Osteocyte (in vitro differentiated cells): ENCODE measurements around the gene CCDC142. TPM values are rescaled to one million over a fixed set of nuclear protein-coding genes. Genes with fewer than 3 reads are reported as not detected.

Source experiments
- DNase-seq: peaks from one replicate; pipeline ENCODE4 v3.0.0; 2021; ENCODE audit warnings: mixed read lengths; ENCODE audit not compliant: unreplicated experiment; ENCODE audit errors: extremely low spot score
- H3K27ac Mint-ChIP-seq: one replicate; pipeline ENCODE4 v1.8.0; 2021; ENCODE audit warnings: mild to moderate bottlenecking, mixed read lengths; ENCODE audit not compliant: unreplicated experiment
- H3K27me3 Mint-ChIP-seq: one replicate; pipeline ENCODE4 v1.8.0; 2021; ENCODE audit warnings: mixed read lengths; ENCODE audit not compliant: unreplicated experiment
- H3K36me3 Mint-ChIP-seq: one replicate; pipeline ENCODE4 v1.8.0; 2021; ENCODE audit warnings: mixed read lengths; ENCODE audit not compliant: unreplicated experiment
- H3K4me1 Mint-ChIP-seq: one replicate; pipeline ENCODE4 v1.8.0; 2021; ENCODE audit warnings: mixed read lengths; ENCODE audit not compliant: unreplicated experiment
- H3K4me3 Mint-ChIP-seq: one replicate; pipeline ENCODE4 v1.8.0; 2021; ENCODE audit warnings: mild to moderate bottlenecking, moderate library complexity, mixed read lengths; ENCODE audit not compliant: unreplicated experiment
- H3K9me3 Mint-ChIP-seq: one replicate; pipeline ENCODE4 v1.8.0; 2021; ENCODE audit warnings: mixed read lengths; ENCODE audit not compliant: unreplicated experiment
- total RNA-seq: library from RNA; stranded (reverse); gene quantifications from 2 replicates; pipeline ENCODE4 v1.2.1, GENCODE V29; 2021
- TF ChIP-seq, protein P1 (sequence below): fragments of 200-600 bp; sonication (generic); IDR thresholded peaks from 2 replicates; pipeline ENCODE4 v1.5.0; 2021; ENCODE audit warnings: antibody characterized with exemption, mild to moderate bottlenecking, moderate library complexity

Gene CCDC142
- total RNA-seq, 1 donor from 2014 or later, result 20.6 TPM

- Mint-ChIP-seq H3K27me3 (peaks cover 39% of the 10 kb centered on the region), H3K4me1 (peaks cover 30% of the 10 kb centered on the region), H3K36me3 (peaks cover 23% of the 10 kb centered on the region), H3K27ac (no peak overlapping the region), H3K4me3 (peak overlapping the region; percentile 76), H3K9me3 (no peaks in the 10 kb centered on the region)
- TF ChIP-seq, protein P1, sequence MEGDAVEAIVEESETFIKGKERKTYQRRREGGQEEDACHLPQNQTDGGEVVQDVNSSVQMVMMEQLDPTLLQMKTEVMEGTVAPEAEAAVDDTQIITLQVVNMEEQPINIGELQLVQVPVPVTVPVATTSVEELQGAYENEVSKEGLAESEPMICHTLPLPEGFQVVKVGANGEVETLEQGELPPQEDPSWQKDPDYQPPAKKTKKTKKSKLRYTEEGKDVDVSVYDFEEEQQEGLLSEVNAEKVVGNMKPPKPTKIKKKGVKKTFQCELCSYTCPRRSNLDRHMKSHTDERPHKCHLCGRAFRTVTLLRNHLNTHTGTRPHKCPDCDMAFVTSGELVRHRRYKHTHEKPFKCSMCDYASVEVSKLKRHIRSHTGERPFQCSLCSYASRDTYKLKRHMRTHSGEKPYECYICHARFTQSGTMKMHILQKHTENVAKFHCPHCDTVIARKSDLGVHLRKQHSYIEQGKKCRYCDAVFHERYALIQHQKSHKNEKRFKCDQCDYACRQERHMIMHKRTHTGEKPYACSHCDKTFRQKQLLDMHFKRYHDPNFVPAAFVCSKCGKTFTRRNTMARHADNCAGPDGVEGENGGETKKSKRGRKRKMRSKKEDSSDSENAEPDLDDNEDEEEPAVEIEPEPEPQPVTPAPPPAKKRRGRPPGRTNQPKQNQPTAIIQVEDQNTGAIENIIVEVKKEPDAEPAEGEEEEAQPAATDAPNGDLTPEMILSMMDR, result no peak
- no peak for DNase-seq
Measured at GRCh38 chr2:74496997-74497776, 14.4 kb upstream of the CCDC142 start.

- H3K9me3 Mint-ChIP-seq, result no peaks in the 10 kb centered on the region
- peaks cover 35% of the 10 kb centered on the region for H3K36me3 Mint-ChIP-seq
- H3K27me3 Mint-ChIP-seq, result peaks cover 29% of the 10 kb centered on the region
- no peak overlapping the region for H3K27ac Mint-ChIP-seq
- TF ChIP-seq, protein P1, result no peak
- H3K4me1 Mint-ChIP-seq, result peaks cover 24% of the 10 kb centered on the region
- no peak for DNase-seq
- no peak overlapping the region for H3K4me3 Mint-ChIP-seq
Measured at GRCh38 chr2:74495440-74495839, 12.6 kb upstream of the CCDC142 start.

DNA sequence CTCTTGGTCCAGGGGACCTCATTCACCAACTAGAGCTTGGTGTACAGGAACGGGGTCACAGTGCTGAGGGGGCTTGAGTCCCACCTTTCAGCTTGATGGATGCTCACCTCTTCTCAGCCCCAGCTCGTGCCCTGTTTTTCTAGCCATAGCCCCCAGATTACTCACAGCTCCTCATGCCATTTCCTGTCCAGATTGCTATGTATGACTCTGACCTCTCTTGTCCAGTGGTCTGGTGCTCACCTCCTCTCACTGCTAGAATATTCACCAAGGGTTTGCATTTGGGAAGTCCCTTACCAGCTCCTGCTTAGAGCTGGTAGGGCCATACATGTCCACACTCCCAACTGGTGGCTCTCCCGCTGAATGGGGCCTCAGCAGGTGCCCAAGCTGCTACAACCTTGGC lies 10.7 kb upstream of the CCDC142 start:
- H3K9me3 Mint-ChIP-seq, result no peaks in the 10 kb centered on the region
- H3K27me3 Mint-ChIP-seq, result peaks cover 16% of the 10 kb centered on the region
- no peak for DNase-seq
- H3K36me3 Mint-ChIP-seq, result peaks cover 38% of the 10 kb centered on the region
- no peak overlapping the region for H3K4me3 Mint-ChIP-seq
- TF ChIP-seq, protein P1, result no peak
- peaks cover 13% of the 10 kb centered on the region for H3K4me1 Mint-ChIP-seq
- H3K27ac Mint-ChIP-seq, result no peak overlapping the region

DNA sequence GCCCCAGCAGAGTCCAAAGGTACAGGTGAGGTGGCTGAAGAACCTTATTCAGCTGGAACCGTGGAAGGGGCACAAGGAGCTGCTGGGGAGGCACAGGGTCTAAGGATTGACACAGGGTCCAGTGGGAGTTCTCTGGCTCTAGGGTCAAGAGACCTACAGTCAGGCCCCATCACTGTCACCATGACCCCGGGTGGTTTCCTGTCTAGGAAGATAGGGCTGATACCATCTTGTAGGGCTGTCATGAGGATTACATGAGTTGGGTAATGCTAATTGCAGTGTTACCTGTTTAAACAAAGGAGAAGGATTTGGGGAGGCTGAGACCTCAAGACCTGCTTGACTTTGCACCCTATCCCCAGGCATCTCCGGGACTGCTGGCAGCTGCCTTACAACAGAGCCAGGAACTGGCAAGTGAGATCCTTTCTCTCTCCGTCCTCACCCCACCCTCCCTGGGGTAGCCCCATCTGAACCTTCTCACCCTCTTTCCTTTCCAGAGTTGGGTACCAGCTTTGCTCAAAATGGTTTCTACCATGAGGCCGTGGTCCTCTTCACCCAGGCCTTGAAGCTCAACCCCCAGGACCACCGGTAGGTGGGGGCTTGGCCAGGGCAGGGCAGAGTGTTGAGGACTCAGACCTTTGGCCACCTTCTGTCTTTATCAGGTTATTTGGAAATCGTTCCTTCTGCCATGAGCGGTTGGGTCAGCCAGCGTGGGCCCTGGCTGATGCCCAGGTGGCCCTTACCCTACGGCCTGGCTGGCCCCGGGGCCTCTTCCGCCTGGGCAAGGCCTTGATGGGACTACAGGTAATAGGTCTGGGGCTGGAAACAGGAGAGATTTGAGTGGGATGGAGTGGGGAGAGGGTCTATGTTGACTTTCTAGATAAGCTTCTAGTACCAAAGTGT lies 9.1 kb upstream of the CCDC142 start:
- Mint-ChIP-seq H3K4me1 (no peaks in the 10 kb centered on the region), H3K36me3 (peaks cover 36% of the 10 kb centered on the region), H3K4me3 (no peak overlapping the region), H3K9me3 (no peaks in the 10 kb centered on the region), H3K27ac (no peak overlapping the region), H3K27me3 (peaks cover under 1% of the 10 kb centered on the region)
- TF ChIP-seq, protein P1, result no peak
- no peak for DNase-seq

- Mint-ChIP-seq H3K4me1 (no peaks in the 10 kb centered on the region), H3K9me3 (no peaks in the 10 kb centered on the region), H3K4me3 (no peak overlapping the region), H3K36me3 (peaks cover 37% of the 10 kb centered on the region), H3K27me3 (no peaks in the 10 kb centered on the region), H3K27ac (no peak overlapping the region)
- no peak for DNase-seq
- TF ChIP-seq, protein P1, result no peak
Measured at GRCh38 chr2:74489906-74490305, 7.1 kb upstream of the CCDC142 start.
